Smooth muscle cell (in vitro differentiated cells): ENCODE measurements around the gene ZNF717. TPM values are rescaled to one million over a fixed set of nuclear protein-coding genes. Genes with fewer than 3 reads are reported as not detected.

Source experiments
- DNase-seq: peaks from one replicate; lab custom pipeline; 2025; ENCODE audit not compliant: unreplicated experiment; lab: John Stamatoyannopoulos, UW
- H2AFZ ChIP-seq: fragments of 200-600 bp; sonication (generic); 2 replicates; pipeline ENCODE4 v1.6.0; 2016; ENCODE audit warnings: antibody characterized with exemption, low read depth, mild to moderate bottlenecking
- H3F3A ChIP-seq: fragments of 200-600 bp; sonication (generic); 2 replicates; pipeline ENCODE4 v1.6.0; 2017; ENCODE audit warnings: antibody characterized with exemption, low read depth
- H3K27ac ChIP-seq: fragments of 200-600 bp; sonication (generic); 2 replicates; pipeline ENCODE4 v1.5.1; 2016; ENCODE audit warnings: low read depth, mild to moderate bottlenecking
- H3K27me3 ChIP-seq: fragments of 200-600 bp; sonication (generic); 2 replicates; pipeline ENCODE4 v1.6.1; 2016; ENCODE audit warnings: low read depth, mild to moderate bottlenecking
- H3K36me3 ChIP-seq: fragments of 200-600 bp; sonication (generic); 2 replicates; pipeline ENCODE4 v1.5.1; 2016; ENCODE audit warnings: low read depth
- H3K4me1 ChIP-seq: fragments of 200-600 bp; sonication (generic); 2 replicates; pipeline ENCODE4 v1.5.1; 2016; ENCODE audit warnings: low read depth
- H3K4me2 ChIP-seq: fragments of 200-600 bp; sonication (generic); 2 replicates; pipeline ENCODE4 v1.6.0; 2016; ENCODE audit warnings: mild to moderate bottlenecking
- H3K4me3 ChIP-seq: fragments of 200-600 bp; sonication (generic); 2 replicates; pipeline ENCODE4 v1.5.1; 2016; ENCODE audit warnings: mild to moderate bottlenecking
- H3K79me2 ChIP-seq: fragments of 200-600 bp; sonication (generic); 2 replicates; pipeline ENCODE4 v1.6.0; 2016; ENCODE audit warnings: low read depth, mild to moderate bottlenecking
- H3K9ac ChIP-seq: fragments of 200-600 bp; sonication (generic); 2 replicates; pipeline ENCODE4 v1.6.0; 2016; ENCODE audit warnings: low read depth
- H3K9me3 ChIP-seq: fragments of 200-600 bp; sonication (generic); replicated peaks from 2 replicates; pipeline ENCODE4 v1.5.1; 2016; ENCODE audit warnings: low read depth
- H4K20me1 ChIP-seq: fragments of 200-600 bp; sonication (generic); 2 replicates; pipeline ENCODE4 v1.6.0; 2016; ENCODE audit warnings: low read depth
- WGBS: methylation state at CpG from one replicate; pipeline ENCODE4 v1.1.7; 2016; ENCODE audit warnings: low lambda C conversion rate; 5-methylcytosine and 5-hydroxymethylcytosine counted together
- polyA plus RNA-seq: library from polyadenylated mRNA; unstranded; fragments of >200 nt; fragmentation: Nextera tagmentation; extraction: Ambion mirVana; gene quantifications from 2 replicates; pipeline ENCODE4 v1.2.1, GENCODE V29; 2016
- total RNA-seq: library from RNA; depleted of rRNA; stranded (reverse); fragments of >200 nt; gene quantifications from 2 replicates; pipeline ENCODE4 v1.2.3, GENCODE V29; 2014
- TF ChIP-seq, protein P1 (sequence below): fragments of 200-600 bp; sonication (generic); IDR thresholded peaks from 2 replicates; pipeline ENCODE4 v1.5.1; 2017; ENCODE audit warnings: borderline replicate concordance, mild to moderate bottlenecking, antibody characterized with exemption; ENCODE audit not compliant: insufficient read depth, poor library complexity, severe bottlenecking

The ZNF717 gene
- total and polyA plus RNA-seq, 2 experiments from 2014 or later = 1.3 to 1.4 TPM

- Histone ChIP-seq H3K27ac (no peak overlapping the region), H2AFZ (no peak overlapping the region), H3K36me3 (no peaks in the 10 kb centered on the region), H3K9me3 (no peaks in the 10 kb centered on the region), H3K79me2 (no peaks in the 10 kb centered on the region), H3K4me2 (no peak overlapping the region), H3F3A (no peaks in the 10 kb centered on the region), H3K4me1 (no peaks in the 10 kb centered on the region), H3K9ac (no peak overlapping the region), H3K4me3 (no peak overlapping the region), H3K27me3 (no peaks in the 10 kb centered on the region), H4K20me1 (no peaks in the 10 kb centered on the region)
- no peak for DNase-seq
- WGBS = 96% methylated on average over 7 of the region's 7 CpGs
- TF ChIP-seq, protein P1, sequence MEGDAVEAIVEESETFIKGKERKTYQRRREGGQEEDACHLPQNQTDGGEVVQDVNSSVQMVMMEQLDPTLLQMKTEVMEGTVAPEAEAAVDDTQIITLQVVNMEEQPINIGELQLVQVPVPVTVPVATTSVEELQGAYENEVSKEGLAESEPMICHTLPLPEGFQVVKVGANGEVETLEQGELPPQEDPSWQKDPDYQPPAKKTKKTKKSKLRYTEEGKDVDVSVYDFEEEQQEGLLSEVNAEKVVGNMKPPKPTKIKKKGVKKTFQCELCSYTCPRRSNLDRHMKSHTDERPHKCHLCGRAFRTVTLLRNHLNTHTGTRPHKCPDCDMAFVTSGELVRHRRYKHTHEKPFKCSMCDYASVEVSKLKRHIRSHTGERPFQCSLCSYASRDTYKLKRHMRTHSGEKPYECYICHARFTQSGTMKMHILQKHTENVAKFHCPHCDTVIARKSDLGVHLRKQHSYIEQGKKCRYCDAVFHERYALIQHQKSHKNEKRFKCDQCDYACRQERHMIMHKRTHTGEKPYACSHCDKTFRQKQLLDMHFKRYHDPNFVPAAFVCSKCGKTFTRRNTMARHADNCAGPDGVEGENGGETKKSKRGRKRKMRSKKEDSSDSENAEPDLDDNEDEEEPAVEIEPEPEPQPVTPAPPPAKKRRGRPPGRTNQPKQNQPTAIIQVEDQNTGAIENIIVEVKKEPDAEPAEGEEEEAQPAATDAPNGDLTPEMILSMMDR = no peak
Measured at GRCh38 chr3:75768303-75769017, 16.9 kb downstream of the ZNF717 start.

- WGBS = 72% methylated on average over 7 of the region's 7 CpGs
- Histone ChIP-seq H3K36me3 (no peaks in the 10 kb centered on the region), H3K27me3 (no peaks in the 10 kb centered on the region), H3K4me2 (no peak overlapping the region), H3F3A (no peaks in the 10 kb centered on the region), H3K4me3 (no peak overlapping the region), H2AFZ (no peak overlapping the region), H3K27ac (no peak overlapping the region), H3K9ac (no peak overlapping the region), H3K9me3 (peaks cover 3% of the 10 kb centered on the region), H3K79me2 (no peaks in the 10 kb centered on the region), H4K20me1 (no peaks in the 10 kb centered on the region), H3K4me1 (no peaks in the 10 kb centered on the region)
- DNase-seq = no peak
- TF ChIP-seq, protein P1 = no peak
Measured at GRCh38 chr3:75737831-75738493, 47.4 kb downstream of the ZNF717 start.

DNA sequence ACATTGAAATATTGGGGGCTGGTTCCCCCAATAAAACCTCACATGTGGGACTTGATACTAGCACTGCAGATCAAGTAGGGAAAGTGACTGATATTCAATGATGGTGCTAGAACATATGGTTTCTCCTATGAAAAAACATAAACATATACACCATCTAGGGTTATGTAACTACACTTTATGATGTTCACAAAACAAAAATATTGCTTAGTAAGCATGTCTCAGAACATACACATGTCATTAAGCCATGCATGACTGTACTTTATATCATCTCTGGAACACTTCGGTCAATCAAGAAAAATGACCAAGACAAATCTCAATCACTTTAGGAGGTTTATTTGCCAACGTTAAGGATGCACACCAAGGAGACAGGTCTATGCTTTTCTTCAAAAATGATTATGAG, 57.4 kb downstream of the ZNF717 start:
- H3K4me1 ChIP-seq = no peaks in the 10 kb centered on the region
- H3F3A ChIP-seq = no peaks in the 10 kb centered on the region
- DNase-seq = no peak
- H3K4me2 ChIP-seq = no peak overlapping the region
- H4K20me1 ChIP-seq = no peaks in the 10 kb centered on the region
- no peaks in the 10 kb centered on the region for H3K79me2 ChIP-seq
- H3K9me3 ChIP-seq = peaks cover 6% of the 10 kb centered on the region
- TF ChIP-seq, protein P1 = no peak
- no peak overlapping the region for H3K27ac ChIP-seq
- H3K9ac ChIP-seq = no peak overlapping the region
- no peak overlapping the region for H3K4me3 ChIP-seq
- H3K36me3 ChIP-seq = no peaks in the 10 kb centered on the region
- no peaks in the 10 kb centered on the region for H3K27me3 ChIP-seq
- H2AFZ ChIP-seq = no peak overlapping the region
- 88% methylated on average over 2 of the region's 2 CpGs for WGBS
